ENCODE data around the gene SMURF2.
"Not testable (repeated sequence)": the region's sequence is repeated elsewhere in the genome, so short reads cannot be mapped to it uniquely, and the experiment has no call there.

Gene SMURF2

GRCh38 chr17:64662774-64663367, 764 bp upstream of the SMURF2 start:
- Histone ChIP-seq H3K27ac (ENCODE audit: low read length) (no peak overlapping the region), H3K9ac (ENCODE audit: low read depth, low read length) (peak overlapping the region; percentile 86; the same call in 1 of the 2 replicates), H3K9me3 (ENCODE audit: insufficient read depth, low read depth, low read length) (no peaks in the 10 kb centered on the region), H3K4me1 (ENCODE audit: insufficient read depth, low read length) (peaks cover 5% of the 10 kb centered on the region; the same call in 1 of the 2 replicates), H3K4me3 (ENCODE audit: low read length) (peak overlapping the region; percentile 85), H3K36me3 (ENCODE audit: insufficient read depth, low read depth, low read length) (no peaks in the 10 kb centered on the region), H3K27me3 (ENCODE audit: insufficient read depth, low read length) (peaks cover 8% of the 10 kb centered on the region; the same call in 1 of the 2 replicates)

- Histone ChIP-seq H3K9ac (ENCODE audit: low read depth, low read length) (peak overlapping the region; percentile 86; the same call in 1 of the 2 replicates), H3K36me3 (ENCODE audit: insufficient read depth, low read depth, low read length) (no peaks in the 10 kb centered on the region), H3K27ac (ENCODE audit: low read length) (no peak overlapping the region), H3K9me3 (ENCODE audit: insufficient read depth, low read depth, low read length) (no peaks in the 10 kb centered on the region), H3K4me3 (ENCODE audit: low read length) (peak overlapping the region; percentile 90), H3K27me3 (ENCODE audit: insufficient read depth, low read length) (peaks cover 8% of the 10 kb centered on the region; the same call in 1 of the 2 replicates), H3K4me1 (ENCODE audit: insufficient read depth, low read length) (peaks cover 5% of the 10 kb centered on the region; the same call in 1 of the 2 replicates)
These were observed 456 bp downstream of the SMURF2 start for GRCh38 chr17:64661726-64661975.

- not testable (repeated sequence) for H3K27ac ChIP-seq (ENCODE audit: low read length); H3K9me3 ChIP-seq (ENCODE audit: insufficient read depth, low read depth, low read length); H3K4me1 ChIP-seq (ENCODE audit: insufficient read depth, low read length); H3K27me3 ChIP-seq (ENCODE audit: insufficient read depth, low read length); H3K36me3 ChIP-seq (ENCODE audit: insufficient read depth, low read depth, low read length)
- Histone ChIP-seq H3K4me3 (ENCODE audit: low read length) (peak overlapping the region; percentile 90), H3K9ac (ENCODE audit: low read depth, low read length) (peak overlapping the region; percentile 86; the same call in 1 of the 2 replicates)
These were observed 955 bp downstream of the SMURF2 start for GRCh38 chr17:64660978-64661725.

DNA sequence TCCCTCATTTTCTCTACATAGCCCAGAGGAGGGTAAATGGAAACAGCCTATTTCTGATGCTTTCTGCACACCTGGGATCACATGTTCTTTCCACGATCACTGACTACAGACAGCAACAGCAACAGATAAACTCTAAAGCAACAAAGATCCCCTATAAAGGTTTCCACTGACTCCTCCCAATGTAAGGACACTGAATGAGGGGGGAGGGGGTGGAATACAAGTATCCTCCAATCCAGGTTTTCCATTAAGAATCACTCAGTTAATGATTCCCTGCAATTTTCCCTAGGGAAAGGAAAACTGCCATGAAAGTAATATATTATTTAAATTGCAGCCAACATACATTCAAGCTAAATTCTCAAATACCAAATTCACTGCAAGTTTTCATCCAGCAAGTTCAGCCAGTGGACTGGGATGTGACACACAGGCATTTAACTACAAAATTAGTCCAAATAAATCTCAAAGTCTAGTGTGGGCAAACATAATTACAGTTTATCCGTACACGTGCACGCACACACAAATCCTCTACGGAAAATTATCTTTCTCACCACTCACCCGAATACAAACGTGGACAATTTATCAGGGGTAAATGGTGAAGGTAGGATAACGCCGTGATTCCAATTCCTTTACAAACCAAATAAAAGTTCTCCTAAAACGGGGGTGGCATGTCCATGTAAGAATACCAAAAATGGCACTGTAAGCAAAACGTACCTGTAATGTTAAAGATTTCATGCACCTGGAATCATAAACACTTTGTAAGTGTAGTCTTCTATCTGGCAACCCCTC, 1.7 kb downstream of the SMURF2 start:
- Histone ChIP-seq H3K4me3 (ENCODE audit: low read length) (peak overlapping the region; percentile 90), H3K9ac (ENCODE audit: low read depth, low read length) (peak overlapping the region; percentile 86; the same call in 1 of the 2 replicates)
- not testable (repeated sequence) for H3K9me3 ChIP-seq (ENCODE audit: insufficient read depth, low read depth, low read length); H3K4me1 ChIP-seq (ENCODE audit: insufficient read depth, low read length); H3K27ac ChIP-seq (ENCODE audit: low read length); H3K36me3 ChIP-seq (ENCODE audit: insufficient read depth, low read depth, low read length); H3K27me3 ChIP-seq (ENCODE audit: insufficient read depth, low read length)

DNA sequence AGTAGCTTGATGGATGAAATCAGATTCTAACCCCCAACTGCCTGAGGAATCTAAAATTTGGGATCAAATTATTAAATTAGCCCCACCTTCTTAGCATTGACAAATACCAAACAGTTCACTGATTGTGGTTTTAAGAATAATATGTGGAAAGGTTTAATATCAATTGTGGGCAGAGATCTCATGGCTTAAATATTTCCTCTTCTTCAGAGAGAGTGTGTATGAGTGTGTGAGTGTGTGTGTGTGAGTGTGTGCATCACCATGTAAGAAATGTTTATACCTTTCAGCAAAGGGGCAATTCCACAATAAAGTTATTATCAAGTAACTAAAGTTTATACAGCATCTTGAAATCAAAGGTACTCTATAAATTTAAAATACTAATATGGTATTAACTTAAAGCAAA, 3.2 kb downstream of the SMURF2 start:
- H3K36me3 ChIP-seq (ENCODE audit: insufficient read depth, low read depth, low read length), result no peaks in the 10 kb centered on the region
- H3K4me1 ChIP-seq (ENCODE audit: insufficient read depth, low read length), result peaks cover 6% of the 10 kb centered on the region
- H3K9me3 ChIP-seq (ENCODE audit: insufficient read depth, low read depth, low read length), result no peaks in the 10 kb centered on the region
- H3K27me3 ChIP-seq (ENCODE audit: insufficient read depth, low read length), result peaks cover 8% of the 10 kb centered on the region; the same call in 1 of the 2 replicates
- no peak overlapping the region for H3K27ac ChIP-seq (ENCODE audit: low read length)
- H3K9ac ChIP-seq (ENCODE audit: low read depth, low read length), result no peak overlapping the region
- H3K4me3 ChIP-seq (ENCODE audit: low read length), result no peak overlapping the region

- Histone ChIP-seq H3K4me3 (ENCODE audit: low read length) (no peak overlapping the region), H3K9ac (ENCODE audit: low read depth, low read length) (no peak overlapping the region)
These were observed 4.4 kb downstream of the SMURF2 start for GRCh38 chr17:64657610-64658125.

DNA sequence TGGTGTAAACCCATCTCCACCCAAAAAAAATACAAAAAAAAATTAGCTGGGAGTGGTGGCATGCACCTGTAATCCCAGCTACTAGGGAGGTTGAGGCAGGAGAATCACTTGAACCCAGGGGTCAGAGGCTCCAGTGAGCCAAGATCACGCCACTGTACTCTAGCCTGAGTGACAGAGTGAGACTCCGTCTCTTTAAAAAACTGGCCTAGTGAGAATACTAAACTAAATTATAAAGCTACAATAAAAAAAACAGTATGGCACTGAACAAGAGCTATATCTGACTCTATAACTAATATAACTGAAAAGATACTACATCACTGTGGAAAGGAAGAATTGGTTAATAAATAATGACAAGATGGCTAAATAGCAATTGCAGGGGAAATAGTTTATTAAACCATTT, 6.4 kb downstream of the SMURF2 start:
- Histone ChIP-seq H3K27ac (ENCODE audit: low read length) (no peak overlapping the region), H3K4me1 (ENCODE audit: insufficient read depth, low read length) (peaks cover 8% of the 10 kb centered on the region), H3K27me3 (ENCODE audit: insufficient read depth, low read length) (peaks cover 4% of the 10 kb centered on the region; the same call in 1 of the 2 replicates), H3K9me3 (ENCODE audit: insufficient read depth, low read depth, low read length) (no peaks in the 10 kb centered on the region), H3K4me3 (ENCODE audit: low read length) (no peak overlapping the region), H3K36me3 (ENCODE audit: insufficient read depth, low read depth, low read length) (no peaks in the 10 kb centered on the region), H3K9ac (ENCODE audit: low read depth, low read length) (no peak overlapping the region)

More at GRCh38 chr17:64657610-64658125, 4.4 kb downstream of the SMURF2 start:
- peaks cover 8% of the 10 kb centered on the region; the same call in 1 of the 2 replicates for H3K27me3 ChIP-seq (ENCODE audit: insufficient read depth, low read length)
- no peaks in the 10 kb centered on the region for H3K36me3 ChIP-seq (ENCODE audit: insufficient read depth, low read depth, low read length)
- no peak overlapping the region for H3K27ac ChIP-seq (ENCODE audit: low read length)
- peaks cover 8% of the 10 kb centered on the region for H3K4me1 ChIP-seq (ENCODE audit: insufficient read depth, low read length)
- H3K9me3 ChIP-seq (ENCODE audit: insufficient read depth, low read depth, low read length), result no peaks in the 10 kb centered on the region

DNA sequence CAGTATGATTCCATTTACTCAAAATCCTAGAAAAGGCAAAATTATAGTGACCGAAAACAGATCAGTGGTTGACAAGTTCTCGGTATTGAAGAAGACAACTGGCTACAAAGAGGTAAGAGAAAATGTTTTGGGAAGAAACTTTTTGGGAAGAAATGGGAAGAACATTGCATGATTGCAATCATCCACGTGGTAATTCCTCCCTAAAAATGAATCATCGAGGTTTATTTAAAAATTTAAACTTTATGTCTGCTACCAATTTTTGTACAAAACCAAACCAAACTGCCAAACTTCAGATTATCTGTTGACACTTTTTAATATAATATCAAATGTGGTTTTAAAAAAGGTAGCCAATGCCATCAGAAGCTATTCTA, 8.1 kb downstream of the SMURF2 start:
- 0 out of 2 replicates have a peak overlapping the region, but pooled peaks have one; percentile 15 for H3K9ac ChIP-seq (ENCODE audit: low read depth, low read length)
- no peaks in the 10 kb centered on the region for H3K9me3 ChIP-seq (ENCODE audit: insufficient read depth, low read depth, low read length)
- peaks cover 3% of the 10 kb centered on the region; the same call in 1 of the 2 replicates for H3K4me1 ChIP-seq (ENCODE audit: insufficient read depth, low read length)
- H3K36me3 ChIP-seq (ENCODE audit: insufficient read depth, low read depth, low read length), result no peaks in the 10 kb centered on the region
- no peaks in the 10 kb centered on the region for H3K27me3 ChIP-seq (ENCODE audit: insufficient read depth, low read length)
- H3K27ac ChIP-seq (ENCODE audit: low read length), result no peak overlapping the region
- H3K4me3 ChIP-seq (ENCODE audit: low read length), result no peak overlapping the region

GRCh38 chr17:64653325-64653984, 8.7 kb downstream of the SMURF2 start:
- Histone ChIP-seq H3K27ac (ENCODE audit: low read length) (no peak overlapping the region), H3K9me3 (ENCODE audit: insufficient read depth, low read depth, low read length) (no peaks in the 10 kb centered on the region), H3K4me3 (ENCODE audit: low read length) (no peak overlapping the region), H3K4me1 (ENCODE audit: insufficient read depth, low read length) (peaks cover 5% of the 10 kb centered on the region; the same call in 1 of the 2 replicates), H3K27me3 (ENCODE audit: insufficient read depth, low read length) (no peaks in the 10 kb centered on the region), H3K36me3 (ENCODE audit: insufficient read depth, low read depth, low read length) (no peaks in the 10 kb centered on the region), H3K9ac (ENCODE audit: low read depth, low read length) (0 out of 2 replicates have a peak overlapping the region, but pooled peaks have one; percentile 15)

DNA sequence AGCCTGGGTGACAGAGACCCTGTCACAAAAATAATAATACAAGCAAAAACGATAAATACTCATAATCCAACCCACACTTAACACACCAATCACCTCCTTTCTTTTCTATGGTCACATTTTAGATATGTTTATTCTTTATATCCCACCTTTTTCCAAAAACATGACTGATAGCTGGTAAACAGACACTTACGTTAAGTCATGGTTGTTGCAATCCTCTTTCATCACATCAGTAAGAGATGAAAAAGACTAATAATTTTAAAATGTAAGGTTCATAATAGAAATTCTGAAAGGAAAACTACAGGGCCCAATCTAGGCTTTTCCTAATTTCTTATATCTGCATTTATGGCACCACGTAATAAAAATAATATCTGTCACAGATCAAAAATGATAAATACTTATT, 10.2 kb downstream of the SMURF2 start:
- Histone ChIP-seq H3K9ac (ENCODE audit: low read depth, low read length) (no peak overlapping the region), H3K27me3 (ENCODE audit: insufficient read depth, low read length) (no peaks in the 10 kb centered on the region), H3K27ac (ENCODE audit: low read length) (no peak overlapping the region), H3K36me3 (ENCODE audit: insufficient read depth, low read depth, low read length) (no peaks in the 10 kb centered on the region), H3K4me1 (ENCODE audit: insufficient read depth, low read length) (peaks cover 5% of the 10 kb centered on the region; the same call in 1 of the 2 replicates), H3K9me3 (ENCODE audit: insufficient read depth, low read depth, low read length) (no peaks in the 10 kb centered on the region), H3K4me3 (ENCODE audit: low read length) (no peak overlapping the region)

DNA sequence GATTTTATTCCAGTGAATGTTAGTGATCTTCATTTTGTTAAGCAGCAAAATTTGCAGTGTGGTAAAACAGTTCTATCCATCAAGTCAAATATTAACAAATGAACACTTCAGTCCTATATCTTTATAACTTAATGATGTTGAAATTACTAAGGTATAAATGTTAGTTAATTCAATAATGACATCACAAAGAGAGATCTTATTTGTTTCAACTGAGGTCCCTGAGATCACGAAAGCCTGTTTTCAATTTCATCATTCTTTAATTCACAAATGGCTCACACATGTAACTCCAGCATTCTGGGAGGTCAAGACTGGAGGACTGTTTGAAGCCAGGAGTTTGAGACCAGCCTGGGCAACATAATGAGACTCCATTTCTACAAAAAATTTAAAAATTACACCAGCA, 13.9 kb downstream of the SMURF2 start:
- no peak overlapping the region for H3K27ac ChIP-seq (ENCODE audit: low read length)

More for the DNA sequence above, 13.9 kb downstream of the SMURF2 start:
- Histone ChIP-seq H3K4me3 (ENCODE audit: low read length) (no peak overlapping the region), H3K27me3 (ENCODE audit: insufficient read depth, low read length) (no peaks in the 10 kb centered on the region), H3K36me3 (ENCODE audit: insufficient read depth, low read depth, low read length) (no peaks in the 10 kb centered on the region), H3K9me3 (ENCODE audit: insufficient read depth, low read depth, low read length) (no peaks in the 10 kb centered on the region), H3K4me1 (ENCODE audit: insufficient read depth, low read length) (0 out of 2 replicates have a peak, but pooled peaks cover 2% of the 10 kb centered on the region), H3K9ac (ENCODE audit: low read depth, low read length) (no peak overlapping the region)
